H1 (cell line): Measurements from ENCODE around the gene ARHGAP1. TPM values are rescaled to one million over a fixed set of nuclear protein-coding genes. Genes with fewer than 3 reads are reported as not detected.

Experiments used
- CTCF ChIA-PET: fragments of 300-600 bp; sonication (Branson Sonifier 250); formaldehyde crosslinking; loops from one replicate; lab custom pipeline; 2021; ENCODE audit not compliant: partially characterized antibody; lab: Charles Lee
- POLR2A ChIA-PET: fragments of 300-600 bp; sonication (Branson Sonifier 250); formaldehyde crosslinking; loops from one replicate; lab custom pipeline; 2021; ENCODE audit warnings: inconsistent platforms; ENCODE audit not compliant: partially characterized antibody; lab: Charles Lee
- DNase-seq, 2 experiments: peaks; one replicate each; pipeline versions ENCODE4 v3.0.0 to v3.0.0-alpha.2; 2010 to 2022; ENCODE audit warnings: low spot score in 2 of 2, low read depth in 1 of 2, mixed read lengths in 1 of 2
- FAIRE-seq: peaks from 2 replicates; lab custom pipeline; 2011; peaks lifted over from hg19 to GRCh38; lab: Jason Lieb, UNC
- H2AFZ ChIP-seq: 2 replicates; pipeline ENCODE4 v1.8.1; 2012; ENCODE audit warnings: low read length, inconsistent platforms
- H2AK5ac ChIP-seq: 2 replicates; pipeline ENCODE4 v1.6.1; 2013; ENCODE audit warnings: low read depth, low read length
- H2BK120ac ChIP-seq: replicated peaks from 2 replicates; pipeline ENCODE3; 2013; ENCODE audit warnings: low read depth, low read length, inconsistent platforms
- H2BK12ac ChIP-seq: 2 replicates; pipeline ENCODE4 v1.6.1; 2013; ENCODE audit warnings: low read depth, low read length
- H2BK15ac ChIP-seq: 2 replicates; pipeline ENCODE4 v1.6.1; 2013; ENCODE audit warnings: low read length
- H2BK20ac ChIP-seq: 2 replicates; pipeline ENCODE4 v1.6.1; 2013; ENCODE audit warnings: low read length
- H2BK5ac ChIP-seq: 2 replicates; pipeline ENCODE4 v1.6.1; 2013; ENCODE audit warnings: low read depth, low read length
- H3K14ac ChIP-seq: 2 replicates; pipeline ENCODE4 v1.6.1; 2013; ENCODE audit warnings: inconsistent platforms; ENCODE audit not compliant: insufficient read length
- H3K18ac ChIP-seq: 2 replicates; pipeline ENCODE4 v1.6.1; 2013; ENCODE audit warnings: low read length; ENCODE audit errors: extremely low read depth
- H3K23ac ChIP-seq: 2 replicates; pipeline ENCODE4 v1.6.1; 2013; ENCODE audit warnings: inconsistent platforms; ENCODE audit not compliant: insufficient read length
- H3K23me2 ChIP-seq: 2 replicates; pipeline ENCODE4 v1.6.1; 2013; ENCODE audit warnings: low read depth, low read length
- H3K27ac ChIP-seq: 2 replicates; pipeline ENCODE4 v1.6.1; 2011; ENCODE audit warnings: low read depth, low read length, inconsistent platforms
- H3K27me3 ChIP-seq, 4 experiments: replicated peaks in 1 of 4; 1 replicate in 1 of 4; 2 replicates in 3 of 4; pipeline versions ENCODE4 v1.6.1 to v1.8.1; 2011 to 2013; ENCODE audit warnings: low read length in 3 of 4, mild to moderate bottlenecking in 3 of 4, inconsistent platforms in 2 of 4, mixed read lengths in 2 of 4, moderate library complexity in 1 of 4; ENCODE audit not compliant: control insufficient read depth in 3 of 4, insufficient read depth in 3 of 4; ENCODE audit errors: extremely low read depth in 1 of 4
- H3K36me3 ChIP-seq, 4 experiments: 2 replicates each; pipeline versions ENCODE4 v1.6.1 to v1.8.1; 2011 to 2013; ENCODE audit warnings: mild to moderate bottlenecking in 4 of 4, low read length in 3 of 4, moderate library complexity in 2 of 4, control low read depth in 1 of 4, inconsistent platforms in 1 of 4; ENCODE audit not compliant: insufficient read depth in 4 of 4, control insufficient read depth in 2 of 4
- H3K4ac ChIP-seq: replicated peaks from 2 replicates; pipeline ENCODE3; 2013; ENCODE audit warnings: low read length, low read depth, mixed read lengths, inconsistent platforms; ENCODE audit not compliant: insufficient read length
- H3K4me1 ChIP-seq, 4 experiments: replicated peaks in 1 of 4; 1 replicate in 1 of 4; 2 replicates in 3 of 4; pipeline versions ENCODE4 v1.6.1 to v1.8.1; 2011 to 2013; ENCODE audit warnings: low read length in 3 of 4, inconsistent platforms in 2 of 4, mixed read lengths in 1 of 4; ENCODE audit not compliant: insufficient read depth in 4 of 4, control insufficient read depth in 3 of 4
- H3K4me2 ChIP-seq, 2 experiments: 2 replicates each; pipeline versions ENCODE4 v1.6.1 to v1.8.1; 2011 to 2013; ENCODE audit warnings: low read depth in 2 of 2, low read length in 2 of 2, control low read depth in 1 of 2, inconsistent platforms in 1 of 2, mild to moderate bottlenecking in 1 of 2; ENCODE audit not compliant: insufficient read depth in 1 of 2
- H3K4me3 ChIP-seq, 4 experiments: fragments of 200-600, 300-600 bp in 1 of 4; sonication (generic), shearing (Covaris generic), sonication (Bioruptor Twin) in 1 of 4; 2 replicates each; pipeline versions ENCODE4 v1.5.1 to v1.8.1; 2011 to 2016; ENCODE audit warnings: low read length in 4 of 4, low read depth in 3 of 4, control low read depth in 2 of 4, inconsistent platforms in 2 of 4, mild to moderate bottlenecking in 2 of 4, mixed read lengths in 1 of 4, moderate library complexity in 1 of 4; ENCODE audit not compliant: insufficient read depth in 2 of 4; ENCODE audit errors: extremely low read depth in 1 of 4
- H3K56ac ChIP-seq: replicated peaks from 2 replicates; pipeline ENCODE3; 2013; ENCODE audit warnings: low read depth, mild to moderate bottlenecking, mixed read lengths, low read length, inconsistent platforms; ENCODE audit not compliant: insufficient read length
- H3K79me1 ChIP-seq: 2 replicates; pipeline ENCODE4 v1.6.1; 2013; ENCODE audit warnings: low read depth, low read length, control low read depth
- H3K79me2 ChIP-seq, 2 experiments: 2 replicates each; pipeline versions ENCODE4 v1.6.1 to v1.8.1; 2012 to 2013; ENCODE audit warnings: low read length in 2 of 2, mild to moderate bottlenecking in 2 of 2, inconsistent platforms in 1 of 2; ENCODE audit not compliant: insufficient read depth in 2 of 2, control insufficient read depth in 1 of 2
- H3K9ac ChIP-seq, 4 experiments: replicated peaks in 1 of 4; 1 replicate in 1 of 4; 2 replicates in 3 of 4; pipeline versions ENCODE4 v1.6.1 to v1.8.1; 2011 to 2013; ENCODE audit warnings: low read depth in 3 of 4, low read length in 3 of 4, control low read depth in 2 of 4, mild to moderate bottlenecking in 2 of 4, moderate library complexity in 2 of 4, inconsistent platforms in 1 of 4; ENCODE audit errors: extremely low read depth in 1 of 4
- H3K9me3 ChIP-seq, 2 experiments: 2 replicates each; pipeline versions ENCODE4 v1.6.1 to v1.8.1; 2012 to 2013; ENCODE audit warnings: mild to moderate bottlenecking in 2 of 2, moderate library complexity in 2 of 2, control low read depth in 1 of 2, inconsistent platforms in 1 of 2, low read depth in 1 of 2, low read length in 1 of 2, mixed read lengths in 1 of 2; ENCODE audit not compliant: insufficient read depth in 2 of 2
- H4K20me1 ChIP-seq, 2 experiments: replicated peaks in 1 of 2; 2 replicates each; pipeline versions ENCODE3 to v1.8.1; 2011 to 2013; ENCODE audit warnings: inconsistent platforms in 2 of 2, low read length in 2 of 2, mild to moderate bottlenecking in 1 of 2; ENCODE audit not compliant: insufficient read depth in 2 of 2, control insufficient read depth in 1 of 2
- H4K5ac ChIP-seq: 2 replicates; pipeline ENCODE4 v1.6.1; 2013; ENCODE audit warnings: low read length, low read depth, mixed read lengths, inconsistent platforms; ENCODE audit not compliant: insufficient read length
- H4K8ac ChIP-seq: 2 replicates; pipeline ENCODE4 v1.8.0; 2013; ENCODE audit warnings: mild to moderate bottlenecking, moderate library complexity, low read length, inconsistent platforms; ENCODE audit not compliant: insufficient read depth; ENCODE audit errors: extremely low read depth
- H4K91ac ChIP-seq: replicated peaks from 2 replicates; pipeline ENCODE3; 2013; ENCODE audit warnings: low read length, mixed read lengths, inconsistent platforms; ENCODE audit not compliant: insufficient read length
- CREB1 ChIP-seq: IDR thresholded peaks from 2 replicates; pipeline ENCODE4 v1.6.1; 2012; ENCODE audit warnings: inconsistent platforms
- EZH2 ChIP-seq: fragments of 200-600 bp; sonication (generic); IDR thresholded peaks from 2 replicates; pipeline ENCODE4 v1.7.1; 2012; ENCODE audit warnings: low read depth, mild to moderate bottlenecking, moderate library complexity, low read length, inconsistent platforms; ENCODE audit not compliant: severe bottlenecking
- MAFK ChIP-seq: IDR thresholded peaks from 2 replicates; pipeline ENCODE4 v1.6.1; 2012; ENCODE audit warnings: low read depth, mild to moderate bottlenecking, improper control_type of control experiment, low read length
- POLR2A ChIP-seq, 2 experiments: IDR thresholded peaks; 1 replicate in 1 of 2; 2 replicates in 1 of 2; pipeline ENCODE4 v1.6.1; 2011; ENCODE audit warnings: low read depth in 2 of 2, low read length in 2 of 2, mild to moderate bottlenecking in 2 of 2; ENCODE audit errors: control extremely low read depth in 1 of 2
- RFX5 ChIP-seq: IDR thresholded peaks from 2 replicates; pipeline ENCODE4 v1.6.1; 2011; ENCODE audit warnings: low read depth, low read length, improper control_type of control experiment, borderline replicate concordance
- SIN3A ChIP-seq, 2 experiments: IDR thresholded peaks in 1 of 2; conservative IDR thresholded peaks in 1 of 2; 2 replicates each; pipeline ENCODE4 v1.6.1; 2011 to 2012; ENCODE audit warnings: low read length in 2 of 2, improper control_type of control experiment in 1 of 2, low read depth in 1 of 2, mild to moderate bottlenecking in 1 of 2
- TCF12 ChIP-seq: IDR thresholded peaks from 2 replicates; pipeline ENCODE4 v1.6.1; 2011; ENCODE audit warnings: low read depth, mild to moderate bottlenecking, low read length
- WGBS, 2 experiments: shearing (Covaris generic) in 1 of 2; methylation state at CpG; one replicate each; pipeline versions ENCODE4 v1.1.6 to v1.1.7; 2013 to 2015; ENCODE audit warnings: low lambda C conversion rate in 2 of 2, mixed read lengths in 2 of 2, inconsistent platforms in 1 of 2, low coverage in 1 of 2, missing lambda C conversion rate in 1 of 2; ENCODE audit not compliant: insufficient replicate concordance in 2 of 2, insufficient coverage in 1 of 2, insufficient read length in 1 of 2; ENCODE audit errors: extremely low coverage in 1 of 2, missing lambda C conversion rate in 1 of 2; 5-methylcytosine and 5-hydroxymethylcytosine counted together
- polyA plus RNA-seq, 7 experiments: library from polyadenylated mRNA; depleted of rRNA in 3 of 7; stranded (reverse) in 5 of 7; unstranded in 2 of 7; fragments of >200 nt in 5 of 7; fragments of 200-250 nt in 2 of 7; gene quantifications; 1 replicate in 5 of 7; 2 replicates in 1 of 7; 4 replicates in 1 of 7; pipeline versions ENCODE4 v1.2.1 to v1.2.3, GENCODE V29; 2011 to 2013; ENCODE audit warnings: missing spikeins in 2 of 7, mixed read lengths in 2 of 7
- total RNA-seq: library from RNA; stranded (reverse); fragmentation: NEBNext Ultra II Directional; extraction: Animal tissue kit (Norgen Biotek cat#: 25700); gene quantifications from 2 replicates; pipeline ENCODE4 v1.2.1, GENCODE V29; 2021

Gene ARHGAP1
- total and polyA plus RNA-seq, 2 of the 8 experiments (the other 6 are each of a cell fraction or from before 2014, with no cell fraction given), result 28.6 to 58.8 TPM

DNA sequence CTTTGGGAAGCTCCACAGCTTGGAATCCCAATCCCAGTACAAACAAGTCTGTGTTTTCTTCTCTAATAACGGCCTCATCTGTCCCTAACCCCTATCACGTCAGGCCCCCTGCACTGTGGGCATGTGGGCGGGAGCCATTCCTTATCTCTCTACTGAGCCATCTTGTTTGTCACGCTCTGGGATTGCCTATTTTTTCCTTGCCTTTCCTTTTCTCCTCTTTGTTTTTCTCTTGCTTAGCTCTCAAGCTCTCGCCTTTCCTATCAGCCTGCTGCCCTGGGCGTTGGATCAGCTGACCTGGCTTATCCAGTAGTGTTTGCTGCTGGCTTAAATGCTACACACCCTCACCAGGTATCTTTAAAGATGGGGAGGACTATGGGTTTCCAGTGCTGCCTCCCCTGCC lies 35.8 kb downstream of the ARHGAP1 start:
- H3K4me2 ChIP-seq, result no peak overlapping the region
- ChIA-PET POLR2A (no interaction called here), CTCF (interaction anchor here (1.2 kb wide), 1 partner anchor 275 kb away, joined by 3 read pairs; no protein-coding TSS in a partner anchor)
- no peak overlapping the region for H3K14ac ChIP-seq
- no peak overlapping the region for H2BK5ac ChIP-seq
- no peak overlapping the region for H3K18ac ChIP-seq
- H3K9ac ChIP-seq, result no peak overlapping the region
- H3K4me3 ChIP-seq, result no peak overlapping the region
- no peak overlapping the region for H2BK15ac ChIP-seq
- no peak overlapping the region for H3K23ac ChIP-seq
- no peaks in the 10 kb centered on the region for H3K79me1 ChIP-seq
- TF ChIP-seq CREB1 (no peak), POLR2A (IDR thresholded peaks at IDR 0.05; ENCODE audit: control extremely low read depth in 1 of 2, low read depth in 2 of 2, low read length in 2 of 2) (no peak), SIN3A (conservative IDR thresholded peaks at IDR 0.05 in 1 of 2, IDR thresholded peaks at IDR 0.05 in 1 of 2; ENCODE audit: low read depth in 1 of 2, low read length in 2 of 2) (no peak), EZH2 (no peak), RFX5 (no peak), TCF12 (no peak), MAFK (no peak)
- TF ChIP-seq, all 59 proteins: peak for 0
- no peak for DNase-seq
- Histone ChIP-seq H2BK120ac (no peak overlapping the region), H3K79me2 (no peaks in the 10 kb centered on the region), H3K23me2 (no peaks in the 10 kb centered on the region), H2BK12ac (no peak overlapping the region), H2BK20ac (no peak overlapping the region), H4K91ac (no peak overlapping the region), H3K4ac (no peak overlapping the region), H3K56ac (no peak overlapping the region), H2AFZ (no peak overlapping the region), H3K4me1 (no peaks in the 10 kb centered on the region), H4K5ac (no peak overlapping the region), H2AK5ac (no peak overlapping the region), H3K36me3 (peaks cover 20 to 52% (median 40%) of the 10 kb centered on the region in 4 experiments), H4K20me1 (peaks cover 2% of the 10 kb centered on the region in 2 experiments), H3K27me3 (no peaks in the 10 kb centered on the region), H4K8ac (no peak overlapping the region), H3K9me3 (no peaks in the 10 kb centered on the region), H3K27ac (no peak overlapping the region)
- WGBS, 2 experiments, result 75% methylated on average over 6 of the region's 6 CpGs; no CpG with 5 or more reads in 1 of the 2 experiments
- no peak for FAIRE-seq
